GM19240 (cell line): Measurements from ENCODE around the gene PCDHGB4.
"Not testable (repeated sequence)": the region's sequence is repeated elsewhere in the genome, so short reads cannot be mapped to it uniquely, and the experiment has no call there.

Experiments
- DNase-seq: peaks from one replicate; pipeline ENCODE4 v3.0.0; 2011; ENCODE audit warnings: low spot score; ENCODE audit not compliant: insufficient read length

Gene PCDHGB4

DNA sequence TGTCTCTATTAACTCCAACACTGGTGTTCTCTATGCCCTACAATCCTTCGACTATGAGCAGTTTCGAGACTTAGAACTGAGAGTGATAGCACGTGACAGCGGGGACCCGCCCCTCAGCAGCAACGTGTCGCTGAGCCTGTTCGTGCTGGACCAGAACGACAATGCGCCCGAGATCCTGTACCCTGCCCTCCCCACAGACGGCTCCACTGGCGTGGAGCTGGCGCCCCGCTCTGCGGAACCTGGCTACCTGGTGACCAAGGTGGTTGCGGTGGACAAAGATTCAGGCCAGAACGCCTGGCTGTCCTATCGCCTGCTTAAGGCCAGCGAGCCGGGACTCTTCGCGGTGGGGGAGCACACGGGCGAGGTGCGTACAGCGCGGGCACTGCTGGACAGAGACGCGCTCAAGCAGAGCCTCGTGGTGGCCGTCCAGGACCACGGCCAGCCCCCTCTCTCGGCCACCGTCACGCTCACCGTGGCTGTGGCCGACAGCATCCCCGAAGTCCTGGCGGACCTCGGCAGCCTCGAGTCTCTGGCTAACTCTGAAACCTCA, 35.3 kb downstream of the PCDHGB4 start:
- DNase-seq = no peak

DNA sequence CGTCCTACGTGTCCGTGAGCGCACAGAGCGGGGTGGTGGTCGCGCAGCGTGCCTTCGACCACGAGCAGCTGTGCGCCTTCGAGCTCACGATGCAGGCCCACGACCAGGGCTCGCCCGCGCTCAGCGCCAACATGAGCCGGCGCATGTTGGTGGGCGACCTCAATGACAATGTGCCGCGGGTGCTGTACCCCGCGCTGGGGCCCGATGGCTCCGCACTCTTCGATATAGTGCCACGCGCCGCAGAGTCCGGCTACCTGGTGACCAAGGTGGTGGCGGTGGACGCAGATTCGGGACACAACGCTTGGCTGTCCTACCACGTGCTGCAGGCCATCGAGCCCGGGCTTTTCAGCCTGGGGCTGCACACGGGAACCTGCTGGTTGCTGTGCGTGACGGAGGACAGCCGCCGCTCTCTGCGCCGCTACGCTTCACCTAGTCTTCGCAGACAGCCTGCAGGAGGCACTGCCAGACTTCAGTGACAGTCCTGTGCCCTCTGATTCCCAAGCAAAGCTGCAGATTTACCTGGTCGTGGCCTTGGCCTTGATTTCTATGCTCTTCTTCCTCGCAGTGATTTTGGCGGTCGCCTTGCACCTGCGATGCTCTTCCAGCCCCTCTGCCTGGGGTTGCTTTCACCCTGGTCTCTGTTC, 40.4 kb downstream of the PCDHGB4 start:
- no peak for DNase-seq

DNA sequence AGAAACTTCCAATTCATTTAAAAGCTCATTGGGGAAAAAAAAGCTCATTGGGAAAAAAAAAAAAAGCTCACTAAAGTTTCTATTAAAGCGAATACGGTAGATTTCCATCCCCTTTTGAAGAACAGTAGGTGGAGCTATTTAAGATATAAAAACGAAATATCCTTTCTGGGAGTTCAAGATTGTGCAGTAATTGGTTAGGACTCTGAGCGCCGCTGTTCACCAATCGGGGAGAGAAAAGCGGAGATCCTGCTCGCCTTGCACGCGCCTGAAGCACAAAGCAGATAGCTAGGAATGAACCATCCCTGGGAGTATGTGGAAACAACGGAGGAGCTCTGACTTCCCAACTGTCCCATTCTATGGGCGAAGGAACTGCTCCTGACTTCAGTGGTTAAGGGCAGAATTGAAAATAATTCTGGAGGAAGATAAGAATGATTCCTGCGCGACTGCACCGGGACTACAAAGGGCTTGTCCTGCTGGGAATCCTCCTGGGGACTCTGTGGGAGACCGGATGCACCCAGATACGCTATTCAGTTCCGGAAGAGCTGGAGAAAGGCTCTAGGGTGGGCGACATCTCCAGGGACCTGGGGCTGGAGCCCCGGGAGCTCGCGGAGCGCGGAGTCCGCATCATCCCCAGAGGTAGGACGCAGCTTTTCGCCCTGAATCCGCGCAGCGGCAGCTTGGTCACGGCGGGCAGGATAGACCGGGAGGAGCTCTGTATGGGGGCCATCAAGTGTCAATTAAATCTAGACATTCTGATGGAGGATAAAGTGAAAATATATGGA, 43.0 kb downstream of the PCDHGB4 start, which contains the start of gene PCDHGA12:
Gene PCDHGA12, plus strand, starts transcription at position 176 of the 782 bp plus-strand sequence. Its CDS starts 253 bp downstream, at position 429.
- DNase-seq = no peak

DNA sequence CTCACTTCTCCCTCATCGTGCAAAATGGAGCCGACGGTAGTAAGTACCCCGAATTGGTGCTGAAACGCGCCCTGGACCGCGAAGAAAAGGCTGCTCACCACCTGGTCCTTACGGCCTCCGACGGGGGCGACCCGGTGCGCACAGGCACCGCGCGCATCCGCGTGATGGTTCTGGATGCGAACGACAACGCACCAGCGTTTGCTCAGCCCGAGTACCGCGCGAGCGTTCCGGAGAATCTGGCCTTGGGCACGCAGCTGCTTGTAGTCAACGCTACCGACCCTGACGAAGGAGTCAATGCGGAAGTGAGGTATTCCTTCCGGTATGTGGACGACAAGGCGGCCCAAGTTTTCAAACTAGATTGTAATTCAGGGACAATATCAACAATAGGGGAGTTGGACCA, 43.8 kb downstream of the PCDHGB4 start:
- DNase-seq = no peak

DNA sequence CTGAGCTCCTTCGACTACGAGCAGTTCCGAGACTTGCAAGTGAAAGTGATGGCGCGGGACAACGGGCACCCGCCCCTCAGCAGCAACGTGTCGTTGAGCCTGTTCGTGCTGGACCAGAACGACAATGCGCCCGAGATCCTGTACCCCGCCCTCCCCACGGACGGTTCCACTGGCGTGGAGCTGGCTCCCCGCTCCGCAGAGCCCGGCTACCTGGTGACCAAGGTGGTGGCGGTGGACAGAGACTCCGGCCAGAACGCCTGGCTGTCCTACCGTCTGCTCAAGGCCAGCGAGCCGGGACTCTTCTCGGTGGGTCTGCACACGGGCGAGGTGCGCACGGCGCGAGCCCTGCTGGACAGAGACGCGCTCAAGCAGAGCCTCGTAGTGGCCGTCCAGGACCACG, 44.8 kb downstream of the PCDHGB4 start:
- DNase-seq = not testable (repeated sequence)

DNA sequence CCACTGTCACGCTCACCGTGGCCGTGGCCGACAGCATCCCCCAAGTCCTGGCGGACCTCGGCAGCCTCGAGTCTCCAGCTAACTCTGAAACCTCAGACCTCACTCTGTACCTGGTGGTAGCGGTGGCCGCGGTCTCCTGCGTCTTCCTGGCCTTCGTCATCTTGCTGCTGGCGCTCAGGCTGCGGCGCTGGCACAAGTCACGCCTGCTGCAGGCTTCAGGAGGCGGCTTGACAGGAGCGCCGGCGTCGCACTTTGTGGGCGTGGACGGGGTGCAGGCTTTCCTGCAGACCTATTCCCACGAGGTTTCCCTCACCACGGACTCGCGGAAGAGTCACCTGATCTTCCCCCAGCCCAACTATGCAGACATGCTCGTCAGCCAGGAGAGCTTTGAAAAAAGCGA, 45.2 kb downstream of the PCDHGB4 start:
- DNase-seq = not testable (repeated sequence)

DNA sequence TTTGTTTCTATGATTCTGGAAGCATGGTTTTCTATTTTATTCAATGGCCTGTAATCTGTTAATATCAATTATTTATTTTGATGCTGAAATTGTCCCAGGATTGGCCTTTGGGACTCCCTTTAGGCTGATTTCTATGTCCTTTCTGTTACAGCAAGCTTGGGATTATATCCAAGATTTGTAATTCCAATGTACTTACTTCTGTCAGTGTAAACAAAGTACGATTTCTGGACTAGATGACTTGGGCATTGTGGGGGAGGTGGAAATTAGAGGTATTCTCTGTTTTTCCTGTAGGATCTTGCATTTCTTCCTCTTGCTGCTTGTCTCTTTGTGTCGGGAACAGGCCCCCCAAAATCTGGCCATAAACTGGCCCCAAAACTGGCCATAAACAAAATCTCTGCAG, 46.5 kb downstream of the PCDHGB4 start:
- DNase-seq = no peak

DNA sequence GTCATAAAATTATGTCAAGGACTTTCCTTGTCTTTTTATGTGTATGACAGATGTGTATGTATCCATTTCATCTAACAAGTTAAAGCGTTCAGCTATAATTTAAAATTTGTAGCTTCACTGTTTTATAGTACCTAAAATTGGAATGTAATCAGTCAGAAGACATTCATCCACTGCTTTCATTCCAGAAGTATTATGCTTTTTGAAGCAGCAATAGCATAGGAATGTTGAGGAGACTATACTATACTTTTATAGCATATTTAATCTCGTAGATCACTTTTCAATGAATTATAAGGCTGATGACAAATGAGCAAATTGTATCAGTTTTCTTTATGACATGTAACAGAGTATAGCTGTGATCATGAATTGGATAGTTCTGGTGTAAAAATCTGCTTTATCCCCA, 49.7 kb downstream of the PCDHGB4 start:
- DNase-seq = no peak

DNA sequence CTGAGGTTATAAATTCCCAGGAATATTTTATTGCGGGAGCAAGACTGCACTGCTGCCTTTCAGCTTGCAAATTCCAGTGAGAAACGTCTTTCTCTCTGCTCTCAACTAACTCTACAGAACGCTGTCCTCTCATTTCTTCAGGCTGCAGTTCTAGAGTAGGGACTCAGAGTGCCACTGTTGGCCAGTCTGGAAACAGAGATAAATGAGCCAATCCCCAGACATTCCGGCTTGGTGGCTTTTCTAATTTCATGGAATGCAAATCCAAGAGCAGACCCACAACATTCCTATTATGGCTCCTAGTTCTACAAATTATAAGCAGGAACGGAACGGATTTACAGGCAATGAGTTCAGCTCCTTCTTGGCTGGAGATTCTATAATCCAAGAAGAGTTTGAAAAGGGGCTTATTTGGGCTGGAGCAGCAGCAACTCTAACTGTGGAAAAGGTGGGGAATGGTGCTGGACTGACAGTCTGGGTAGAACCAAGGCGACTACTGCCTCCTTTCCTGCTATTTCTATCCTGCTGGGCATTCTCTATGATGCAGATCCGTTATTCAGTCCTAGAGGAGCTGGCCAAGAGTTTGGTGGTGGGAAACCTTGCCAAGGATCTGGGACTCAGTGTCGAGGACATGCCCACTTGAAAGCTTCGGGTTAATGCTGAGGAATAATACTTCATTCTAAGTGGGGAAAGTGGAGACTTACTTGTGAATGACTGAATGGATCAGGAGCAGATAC, 52.1 kb downstream of the PCDHGB4 start:
- DNase-seq = no peak
